ENCODE measurements around the gene DCBLD1. TPM values are rescaled to one million over a fixed set of nuclear protein-coding genes. Genes with fewer than 3 reads are reported as not detected.

DCBLD1 gene
- total RNA-seq, 4 donors from 2014 or later, result 13.5 to 25.9 (median 21.2) TPM

- WGBS, 2 donors, result 71 to 74% methylated on average over 5 to 6 of the region's 6 CpGs
- H3K4me1 ChIP-seq, result no peaks in the 10 kb centered on the region
- no peaks in the 10 kb centered on the region for H3K27me3 ChIP-seq
- no peak for TF ChIP-seq POLR2A (IDR thresholded peaks at IDR 0.05)
- no peak for TF ChIP-seq CTCF (IDR thresholded peaks at IDR 0.05)
- intact Hi-C loops (cut with DNase I), result no loop called here
- no peaks in the 10 kb centered on the region for H3K9me3 ChIP-seq
- no peak overlapping the region for H3K4me3 ChIP-seq (replicated peaks in 1 of 3)
- DNase-seq, result no peak
- no peaks in the 10 kb centered on the region for H3K36me3 ChIP-seq
- H3K27ac ChIP-seq, result no peak overlapping the region
Observed at GRCh38 chr6:117531346-117531745, 48.9 kb downstream of the DCBLD1 start.

- intact Hi-C loops (cut with DNase I), result no loop called here
- Histone ChIP-seq H3K4me1 (no peaks in the 10 kb centered on the region), H3K9me3 (no peaks in the 10 kb centered on the region), H3K36me3 (no peaks in the 10 kb centered on the region), H3K27me3 (no peaks in the 10 kb centered on the region), H3K4me3 (replicated peaks in 1 of 3) (no peak overlapping the region), H3K27ac (no peak overlapping the region)
- 92 to 93% methylated on average over 5 of the region's 5 CpGs for WGBS, 2 donors
- DNase-seq, result no peak
- TF ChIP-seq POLR2A (IDR thresholded peaks at IDR 0.05), result no peak
- TF ChIP-seq CTCF (IDR thresholded peaks at IDR 0.05), result no peak
Observed at GRCh38 chr6:117531809-117532725, 49.6 kb downstream of the DCBLD1 start.

DNA sequence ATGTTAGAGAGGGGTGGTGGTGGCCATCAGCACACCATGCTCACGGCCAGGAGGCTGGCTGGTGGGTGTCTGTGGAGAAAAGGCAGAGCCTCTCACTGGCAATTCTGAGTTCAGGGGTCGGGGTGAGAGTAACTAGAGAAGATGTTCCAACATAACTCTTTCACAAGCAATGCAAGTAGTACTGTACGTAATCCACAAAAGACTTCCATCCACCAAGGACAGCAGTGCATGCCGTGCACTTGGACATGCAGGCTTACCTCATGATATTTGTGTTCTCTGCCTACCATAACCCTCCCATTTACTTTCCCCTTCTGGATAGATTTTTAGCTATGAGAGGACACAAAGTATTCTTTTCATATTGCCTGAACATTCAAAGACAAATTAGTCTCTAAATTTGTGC is 51.3 kb downstream of the DCBLD1 start:
- H3K27ac ChIP-seq, result no peak overlapping the region

DNA sequence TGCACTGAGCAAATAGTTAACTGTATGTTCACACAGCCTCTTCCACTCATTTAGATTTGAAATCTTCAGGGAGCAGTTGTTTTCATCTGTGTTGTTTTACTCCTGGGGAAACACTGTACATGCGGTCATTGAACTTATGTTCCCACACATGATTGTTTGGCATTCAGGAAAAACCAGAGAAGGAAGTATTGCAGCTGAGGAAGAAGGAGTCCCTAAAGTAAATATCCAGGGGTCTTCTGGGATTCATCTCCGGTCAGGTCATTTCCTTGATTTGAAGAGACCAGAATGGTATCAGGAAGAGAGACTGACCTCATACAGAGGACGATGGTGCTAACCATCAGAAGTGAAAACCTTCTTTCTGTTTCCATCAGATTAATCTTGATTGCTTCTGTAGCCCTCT is 52.5 kb downstream of the DCBLD1 start:
- no peaks in the 10 kb centered on the region for H3K36me3 ChIP-seq
- no peak for TF ChIP-seq POLR2A (IDR thresholded peaks at IDR 0.05)
- no peak for TF ChIP-seq CTCF (IDR thresholded peaks at IDR 0.05)
- DNase-seq, result no peak
- H3K4me1 ChIP-seq, result no peaks in the 10 kb centered on the region
- H3K27me3 ChIP-seq, result no peaks in the 10 kb centered on the region
- H3K27ac ChIP-seq, result no peak overlapping the region
- no peaks in the 10 kb centered on the region for H3K9me3 ChIP-seq
- intact Hi-C loops (cut with DNase I), result no loop called here
- no peak overlapping the region for H3K4me3 ChIP-seq (replicated peaks in 1 of 3)
- 66 to 77% methylated on average over 3 of the region's 3 CpGs for WGBS, 2 donors

More for the DNA sequence above, 51.3 kb downstream of the DCBLD1 start:
- intact Hi-C loops (cut with DNase I), result no loop called here
- no peak for DNase-seq
- H3K9me3 ChIP-seq, result no peaks in the 10 kb centered on the region
- H3K4me3 ChIP-seq (replicated peaks in 1 of 3), result no peak overlapping the region
- H3K27me3 ChIP-seq, result no peaks in the 10 kb centered on the region
- TF ChIP-seq CTCF (IDR thresholded peaks at IDR 0.05) (no peak), POLR2A (IDR thresholded peaks at IDR 0.05) (no peak)
- no peaks in the 10 kb centered on the region for H3K4me1 ChIP-seq
- no peaks in the 10 kb centered on the region for H3K36me3 ChIP-seq
- WGBS, 2 donors, result 91 to 93% methylated on average over 4 of the region's 4 CpGs

DNA sequence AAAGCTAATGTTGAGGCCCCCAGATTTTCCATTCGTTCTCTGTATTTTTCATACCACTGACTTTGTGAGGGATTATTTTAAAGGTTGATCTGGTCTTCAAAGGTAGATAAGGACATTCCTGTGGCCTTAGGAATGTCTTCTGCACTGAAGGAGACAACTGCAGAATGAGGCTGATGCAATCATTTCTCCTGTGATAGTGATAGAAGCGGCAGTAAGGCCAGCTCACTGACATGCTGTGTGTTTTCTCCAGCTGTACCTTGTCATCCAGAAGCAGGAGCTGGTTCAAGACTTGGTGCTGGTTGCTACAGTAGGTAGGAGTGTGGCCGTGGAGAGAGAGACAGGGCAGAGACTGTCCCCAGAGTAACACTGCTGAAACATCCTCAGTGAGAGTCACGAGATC is 53.8 kb downstream of the DCBLD1 start:
- no peaks in the 10 kb centered on the region for H3K4me1 ChIP-seq
- H3K27me3 ChIP-seq, result no peaks in the 10 kb centered on the region
- 94 to 98% methylated on average over 4 of the region's 4 CpGs for WGBS, 2 donors
- intact Hi-C loops (cut with DNase I), result no loop called here
- H3K9me3 ChIP-seq, result no peaks in the 10 kb centered on the region
- no peak overlapping the region for H3K4me3 ChIP-seq (replicated peaks in 1 of 3)
- H3K36me3 ChIP-seq, result no peaks in the 10 kb centered on the region
- DNase-seq, result no peak
- no peak overlapping the region for H3K27ac ChIP-seq
- TF ChIP-seq POLR2A (IDR thresholded peaks at IDR 0.05) (no peak), CTCF (IDR thresholded peaks at IDR 0.05) (no peak)

Measured in thyroid gland (tissue), 4 donors.